IMR-90 (cell line): ENCODE measurements around the gene TMPRSS11E. TPM values are rescaled to one million over a fixed set of nuclear protein-coding genes. Genes with fewer than 3 reads are reported as not detected.

Experiments used
- ATAC-seq: fragments of 200-7000 bp; cut with Tn5 transposase; 2 replicates; pipeline ENCODE4 v1.9.1; 2020; ENCODE audit warnings: low read depth, mild to moderate bottlenecking, moderate library complexity
- BruUV-seq: library from RNA; stranded (reverse); fragments of 400-500 nt; replicated peaks from 2 replicates; lab custom pipeline; 2021; lab: Mats Ljungman, UMichigan
- CTCF ChIA-PET: fragments of 300-600 bp; formaldehyde crosslinking; extraction: SDS; loops from one replicate; lab custom pipeline; 2021; ENCODE audit warnings: antibody characterized with exemption; lab: Yijun Ruan, JAX
- POLR2A ChIA-PET: fragments of 300-600 bp; sonication (Branson Sonifier 250); formaldehyde crosslinking; loops from one replicate; lab custom pipeline; 2022; ENCODE audit warnings: antibody characterized with exemption; ENCODE audit not compliant: unreplicated experiment; lab: Charles Lee
- DNase-seq: peaks from one replicate; pipeline ENCODE4 v3.0.0; 2013
- H2AFZ ChIP-seq: replicated peaks from 2 replicates; pipeline ENCODE3; 2013; ENCODE audit warnings: low read length, mild to moderate bottlenecking; ENCODE audit not compliant: poor library complexity
- H2AK5ac ChIP-seq: 2 replicates; pipeline ENCODE4 v1.6.1; 2013; ENCODE audit warnings: low read depth, low read length, inconsistent platforms
- H2AK9ac ChIP-seq: replicated peaks from 2 replicates; pipeline ENCODE3; 2013; ENCODE audit warnings: mild to moderate bottlenecking, low read depth, low read length, moderate library complexity; ENCODE audit not compliant: poor library complexity
- H2BK120ac ChIP-seq: 2 replicates; pipeline ENCODE4 v1.6.1; 2013; ENCODE audit warnings: low read depth, low read length, inconsistent platforms
- H2BK15ac ChIP-seq: 3 replicates; pipeline ENCODE4 v1.6.1; 2013; ENCODE audit warnings: low read depth, low read length, inconsistent platforms
- H2BK20ac ChIP-seq: 2 replicates; pipeline ENCODE4 v1.6.1; 2013; ENCODE audit warnings: low read depth, mild to moderate bottlenecking, inconsistent platforms, low read length, moderate library complexity
- H2BK5ac ChIP-seq: 2 replicates; pipeline ENCODE4 v1.6.1; 2013; ENCODE audit warnings: mild to moderate bottlenecking, low read depth, low read length, inconsistent platforms; ENCODE audit not compliant: poor library complexity, severe bottlenecking
- H3K14ac ChIP-seq: replicated peaks from 2 replicates; pipeline ENCODE4 v1.6.1; 2013; ENCODE audit warnings: low read depth, low read length, inconsistent platforms
- H3K18ac ChIP-seq: 2 replicates; pipeline ENCODE4 v1.6.1; 2013; ENCODE audit warnings: low read depth, low read length, control low read depth
- H3K23ac ChIP-seq: 2 replicates; pipeline ENCODE4 v1.6.1; 2013; ENCODE audit warnings: low read depth, low read length, inconsistent platforms
- H3K27ac ChIP-seq: 2 replicates; pipeline ENCODE4 v1.5.1; 2013; ENCODE audit warnings: mild to moderate bottlenecking, control low read depth, low read length; ENCODE audit not compliant: insufficient read depth
- H3K27me3 ChIP-seq: 2 replicates; pipeline ENCODE4 v1.6.1; 2013; ENCODE audit warnings: low read length; ENCODE audit not compliant: control insufficient read depth, insufficient read depth
- H3K36me3 ChIP-seq: 2 replicates; pipeline ENCODE4 v1.6.1; 2013; ENCODE audit warnings: low read length, mixed read lengths; ENCODE audit not compliant: control insufficient read depth, insufficient read depth
- H3K4ac ChIP-seq: 2 replicates; pipeline ENCODE4 v1.6.1; 2013; ENCODE audit warnings: low read depth, low read length, inconsistent platforms
- H3K4me1 ChIP-seq: 2 replicates; pipeline ENCODE4 v1.6.1; 2013; ENCODE audit warnings: low read length, mixed read lengths; ENCODE audit not compliant: control insufficient read depth, insufficient read depth
- H3K4me2 ChIP-seq: 2 replicates; pipeline ENCODE4 v1.6.1; 2013; ENCODE audit warnings: low read depth, mild to moderate bottlenecking, control low read depth, low read length, moderate library complexity
- H3K4me3 ChIP-seq: 2 replicates; pipeline ENCODE4 v1.5.1; 2013; ENCODE audit warnings: low read depth, mild to moderate bottlenecking, control low read depth, low read length, moderate library complexity; ENCODE audit not compliant: insufficient read depth
- H3K56ac ChIP-seq: 2 replicates; pipeline ENCODE4 v1.6.1; 2013; ENCODE audit warnings: low read length, inconsistent platforms; ENCODE audit not compliant: insufficient read depth; ENCODE audit errors: extremely low read depth
- H3K79me1 ChIP-seq, 2 experiments: 2 replicates each; pipeline ENCODE4 v1.6.1; 2013; ENCODE audit warnings: low read length in 2 of 2, inconsistent platforms in 1 of 2, low read depth in 1 of 2
- H3K9ac ChIP-seq: 2 replicates; pipeline ENCODE4 v1.6.1; 2013; ENCODE audit warnings: low read depth, low read length, control low read depth
- H3K9me1 ChIP-seq: 2 replicates; pipeline ENCODE4 v1.6.1; 2013; ENCODE audit warnings: low read length, inconsistent platforms; ENCODE audit not compliant: insufficient read depth
- H3K9me3 ChIP-seq: 2 replicates; pipeline ENCODE4 v1.6.1; 2013; ENCODE audit warnings: low read length; ENCODE audit not compliant: control insufficient read depth, insufficient read depth
- H4K20me1 ChIP-seq: 2 replicates; pipeline ENCODE4 v1.6.1; 2013; ENCODE audit warnings: low read length, inconsistent platforms; ENCODE audit not compliant: insufficient read depth
- H4K5ac ChIP-seq: 2 replicates; pipeline ENCODE4 v1.6.1; 2013; ENCODE audit warnings: mild to moderate bottlenecking, low read depth, low read length, control low read depth
- H4K8ac ChIP-seq, 2 experiments: 2 replicates each; pipeline ENCODE4 v1.6.1; 2013; ENCODE audit warnings: low read depth in 2 of 2, low read length in 2 of 2, control low read depth in 1 of 2, inconsistent platforms in 1 of 2
- H4K91ac ChIP-seq: 2 replicates; pipeline ENCODE4 v1.6.1; 2013; ENCODE audit warnings: low read depth, low read length, inconsistent platforms; ENCODE audit not compliant: insufficient read depth
- CEBPB ChIP-seq: IDR thresholded peaks from 2 replicates; pipeline ENCODE4 v1.6.1; 2012; ENCODE audit warnings: low read depth, low read length, improper control_type of control experiment
- MXI1 ChIP-seq: IDR thresholded peaks from 2 replicates; pipeline ENCODE4 v1.6.1; 2012; ENCODE audit warnings: low read depth, mild to moderate bottlenecking, low read length, moderate library complexity, borderline replicate concordance
- WGBS, 2 experiments: methylation state at CpG; one replicate each; pipeline versions ENCODE4 v1.1.5 to v1.1.7; 2013; ENCODE audit warnings: missing lambda C conversion rate in 2 of 2; ENCODE audit not compliant: insufficient read length in 1 of 2; ENCODE audit errors: extremely low coverage in 2 of 2; 5-methylcytosine and 5-hydroxymethylcytosine counted together
- dilution Hi-C: fragments of 300-500 bp; cut with HindIII; formaldehyde crosslinking; loops from one replicate; pipeline ENCODE4 v1.14.3; 2018; ENCODE audit warnings: low sequenced_read_pairs; ENCODE audit not compliant: unreplicated experiment
- in situ Hi-C: fragments of 300-500 bp; cut with MboI; formaldehyde crosslinking; loops from 3 replicates; pipeline ENCODE4 v1.14.3; 2019; ENCODE audit warnings: low sequenced_read_pairs, inconsistent platforms, mixed read lengths
- intact Hi-C: fragments of 100-400 bp; cut with micrococcal nuclease; formaldehyde crosslinking; loops from 2 replicates; pipeline ENCODE4 v1.10.0; 2022
- polyA plus RNA-seq, 3 experiments: library from polyadenylated mRNA; depleted of rRNA; stranded (reverse); fragments of >200 nt; gene quantifications; 2 replicates each; pipeline ENCODE4 v1.2.3, GENCODE V29; 2012; ENCODE audit warnings: low replicate concordance in 1 of 3
- total RNA-seq: library from RNA; depleted of rRNA; stranded (reverse); fragments of >200 nt; gene quantifications from 2 replicates; pipeline ENCODE4 v1.2.3, GENCODE V29; 2012

TMPRSS11E gene
- total and polyA plus RNA-seq, 2 of the 4 experiments (the other 2 are of a cell fraction) = not detected

- H4K5ac ChIP-seq = no peak overlapping the region
- H3K27me3 ChIP-seq = no peaks in the 10 kb centered on the region
- DNase-seq (no peak), ATAC-seq (no peak)
- no peak overlapping the region for H4K91ac ChIP-seq
- BruUV-seq = no TSS peak
- no peak overlapping the region for H2AK5ac ChIP-seq
- no peak overlapping the region for H3K4me3 ChIP-seq
- H3K4me1 ChIP-seq = no peaks in the 10 kb centered on the region
- ChIA-PET POLR2A (no interaction called here), CTCF (no interaction called here)
- H3K36me3 ChIP-seq = no peaks in the 10 kb centered on the region
- H3K79me1 ChIP-seq = no peaks in the 10 kb centered on the region
- H2BK120ac ChIP-seq = no peak overlapping the region
- H2AK9ac ChIP-seq = no peak overlapping the region
- no peak overlapping the region for H3K4ac ChIP-seq
- no peaks in the 10 kb centered on the region for H3K9me3 ChIP-seq
- H2BK20ac ChIP-seq = no peak overlapping the region
- H3K27ac ChIP-seq = no peak overlapping the region
- no peak overlapping the region for H3K23ac ChIP-seq
- no peak overlapping the region for H4K8ac ChIP-seq
- no peak overlapping the region for H3K9ac ChIP-seq
- H3K14ac ChIP-seq = no peak overlapping the region
- intact Hi-C loops (no loop called here), dilution Hi-C loops (no loop called here), in situ Hi-C loops (no loop called here)
- no CpG with 5 or more reads among the region's 1 CpG for WGBS, 2 experiments
- no peak overlapping the region for H2AFZ ChIP-seq
- no peak overlapping the region for H2BK5ac ChIP-seq
- H3K4me2 ChIP-seq = no peak overlapping the region
- H2BK15ac ChIP-seq = no peak overlapping the region
- no peak overlapping the region for H3K56ac ChIP-seq
- H3K9me1 ChIP-seq = no peaks in the 10 kb centered on the region
- TF ChIP-seq MXI1 = no peak
- peak; percentile 55 for TF ChIP-seq CEBPB
- H4K20me1 ChIP-seq = no peaks in the 10 kb centered on the region
- H3K18ac ChIP-seq = no peak overlapping the region
These were observed 13.0 kb upstream of the TMPRSS11E start for GRCh38 chr4:68434277-68434676.
